ENCODE measurements around the gene PPM1K.

DNA sequence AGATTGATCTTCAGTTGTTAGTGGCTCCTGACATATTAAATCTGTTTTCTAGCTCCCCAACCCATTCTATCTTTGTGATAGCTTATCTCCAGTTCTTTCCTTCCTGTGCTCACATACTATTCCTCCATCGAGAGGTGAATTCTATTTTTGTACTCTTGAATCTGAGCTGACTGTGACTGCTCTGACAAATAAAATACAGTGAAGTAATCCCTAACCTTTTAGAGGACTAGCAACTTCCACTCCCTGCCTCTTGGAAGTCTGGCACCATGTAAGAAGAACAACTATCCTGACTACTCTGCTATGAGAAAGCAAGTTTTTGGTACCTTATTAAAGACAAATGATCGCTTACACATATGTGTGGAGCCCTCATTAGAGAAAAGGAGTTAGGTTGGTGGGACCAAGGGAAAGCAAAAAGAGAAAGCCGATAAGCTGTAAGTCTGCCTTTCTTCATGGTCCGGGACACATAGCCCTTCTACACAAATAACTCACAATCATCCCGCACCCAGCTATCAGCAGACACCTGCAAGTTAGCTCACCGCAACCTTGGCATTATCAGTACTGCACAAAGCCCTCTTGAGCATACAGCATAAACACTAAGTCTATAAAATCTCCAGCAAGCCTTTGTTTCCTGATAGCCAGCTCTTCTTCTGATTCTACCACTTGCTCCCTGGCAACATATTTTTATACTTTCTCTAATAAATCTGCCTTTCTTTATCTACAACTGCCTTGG lies 13.5 kb upstream of the PPM1K start:
- TF ChIP-seq CTCF (conservative IDR thresholded peaks at IDR 0.05 in 1 of 2, IDR thresholded peaks at IDR 0.05 in 1 of 2; ENCODE audit: extremely low read depth in 1 of 2, insufficient read depth in 1 of 2, low read depth in 1 of 2, low read length in 2 of 2), result no peak
- no peak for TF ChIP-seq EZH2 (IDR thresholded peaks at IDR 0.05; ENCODE audit: borderline replicate concordance, low read length)

Measured in mammary epithelial cell (primary cell).